ENCODE results near the gene CELA1.
"Not testable (repeated sequence)": the region's sequence is repeated elsewhere in the genome, so short reads cannot be mapped to it uniquely, and the experiment has no call there.

The CELA1 gene

DNA sequence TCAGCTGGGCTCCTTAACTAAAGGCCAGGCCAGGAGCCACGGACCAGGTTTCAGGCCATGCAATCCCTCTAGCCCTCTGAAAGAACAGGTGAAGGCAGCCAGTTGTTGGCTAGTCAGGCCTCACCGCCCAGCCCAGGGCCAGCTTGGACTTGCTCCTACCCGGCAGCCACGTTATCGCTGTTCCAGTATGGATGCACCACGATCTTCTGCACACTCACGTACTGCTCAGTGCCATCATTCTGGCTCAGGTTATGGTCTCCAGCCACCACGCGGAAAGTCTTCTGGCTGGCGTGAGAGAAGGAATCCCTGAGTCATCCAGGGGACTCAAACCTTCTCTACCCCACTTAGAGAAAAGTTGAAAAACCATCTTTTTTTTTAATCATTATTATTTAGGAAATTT is 4.1 kb downstream of the CELA1 start:
- DNase-seq (ENCODE audit: low spot score): no peak

DNA sequence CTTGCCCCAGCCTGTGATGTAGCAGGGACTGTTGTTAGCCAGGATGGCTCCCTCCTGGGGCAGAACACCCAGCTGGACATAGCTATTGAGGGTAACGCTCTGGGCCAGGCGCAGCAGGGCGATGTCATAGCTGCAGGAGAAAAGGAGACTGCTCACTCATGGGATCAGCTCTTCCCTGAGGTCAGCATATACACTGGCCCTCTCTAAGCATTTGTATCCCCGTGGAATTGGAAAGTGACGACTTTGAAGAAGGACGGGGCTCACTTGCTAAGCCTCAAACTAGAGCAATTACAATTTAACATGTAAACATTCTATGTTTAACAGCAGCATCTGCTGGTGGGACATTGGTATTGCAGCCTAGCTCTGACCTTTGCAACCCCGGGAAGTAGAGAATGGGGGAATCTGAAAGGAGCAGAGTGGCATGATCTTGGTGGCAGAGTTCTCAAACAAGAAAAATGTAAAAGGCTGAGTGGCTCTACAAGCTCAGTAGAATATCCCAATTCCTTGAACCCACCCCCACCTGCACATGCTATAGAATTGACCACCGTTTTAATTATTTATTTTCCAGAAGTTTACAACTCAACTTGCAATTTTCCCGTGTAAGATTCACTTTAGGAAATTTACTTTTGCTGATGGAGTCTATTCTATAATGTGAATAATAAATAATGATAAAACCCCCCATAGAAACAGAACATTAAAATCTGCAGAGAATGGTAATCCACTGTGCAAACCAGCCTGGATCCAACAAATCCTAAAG is 5.0 kb downstream of the CELA1 start:
- peak; percentile 66 for DNase-seq (ENCODE audit: low spot score)

DNA sequence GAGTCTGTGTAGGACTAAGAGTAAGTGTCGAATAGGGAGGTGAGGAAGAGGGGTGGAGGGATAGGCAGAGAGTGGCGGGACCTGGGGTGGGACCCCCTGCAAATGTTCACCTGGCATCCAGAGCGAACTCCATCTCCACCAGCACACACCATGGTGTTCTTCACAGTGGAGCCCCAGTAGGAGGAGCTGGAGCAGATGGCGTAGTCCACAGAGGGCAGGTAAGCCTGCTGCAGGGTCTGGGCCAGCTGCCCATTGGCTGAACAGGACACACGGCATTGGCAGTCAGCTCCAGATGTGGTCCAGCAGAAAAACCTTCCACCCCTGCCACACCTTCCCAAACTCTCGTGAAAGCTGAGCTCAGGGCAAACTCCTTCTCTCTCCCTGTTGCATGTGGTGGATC is 6.7 kb downstream of the CELA1 start:
- DNase-seq (ENCODE audit: low spot score): no peak

DNA sequence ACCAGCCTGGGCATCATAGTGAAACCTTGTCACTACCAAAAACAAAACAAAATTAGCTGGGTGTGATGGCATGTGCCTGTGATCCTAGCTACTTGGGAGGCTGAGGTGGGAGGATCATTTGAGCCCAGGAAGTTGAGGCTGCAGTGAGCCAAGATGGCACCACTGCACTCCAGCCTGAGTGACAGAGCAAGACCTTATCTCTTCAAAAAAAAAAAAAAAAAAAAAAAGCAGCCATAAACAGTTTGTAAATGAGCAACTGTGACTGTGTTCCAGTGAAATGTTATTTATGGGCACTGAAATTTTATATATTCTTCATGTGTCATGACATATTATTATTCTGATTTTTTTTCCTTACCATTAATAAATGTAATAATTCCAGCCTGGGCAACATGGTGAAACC is 9.1 kb downstream of the CELA1 start:
- not testable (repeated sequence) for DNase-seq (ENCODE audit: low spot score)

DNA sequence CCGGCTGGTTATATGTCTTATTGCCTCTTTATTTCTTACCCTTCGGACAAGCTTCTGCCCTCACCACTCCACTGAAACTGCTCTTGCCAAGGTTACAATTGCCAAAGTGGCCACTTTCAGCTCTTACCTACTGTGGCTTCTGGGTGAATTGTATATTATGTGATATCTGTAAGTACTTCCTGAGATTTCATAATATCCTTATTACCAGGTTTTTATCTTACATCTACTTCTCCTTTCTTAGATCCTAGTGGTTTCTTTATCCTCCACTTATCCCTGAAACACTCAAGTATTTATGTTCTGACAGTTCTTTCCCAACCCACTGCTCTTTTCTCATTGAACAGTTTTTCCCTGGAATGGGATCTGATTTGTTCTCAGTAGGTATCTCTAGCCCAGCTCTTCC is 10.5 kb downstream of the CELA1 start:
- no peak for DNase-seq (ENCODE audit: low spot score)

- DNase-seq (ENCODE audit: low spot score): no peak
These were observed 11.7 kb downstream of the CELA1 start for GRCh38 chr12:51334764-51335163.

- DNase-seq (ENCODE audit: low spot score): no peak
These were observed 12.9 kb downstream of the CELA1 start for GRCh38 chr12:51333536-51333935.

DNA sequence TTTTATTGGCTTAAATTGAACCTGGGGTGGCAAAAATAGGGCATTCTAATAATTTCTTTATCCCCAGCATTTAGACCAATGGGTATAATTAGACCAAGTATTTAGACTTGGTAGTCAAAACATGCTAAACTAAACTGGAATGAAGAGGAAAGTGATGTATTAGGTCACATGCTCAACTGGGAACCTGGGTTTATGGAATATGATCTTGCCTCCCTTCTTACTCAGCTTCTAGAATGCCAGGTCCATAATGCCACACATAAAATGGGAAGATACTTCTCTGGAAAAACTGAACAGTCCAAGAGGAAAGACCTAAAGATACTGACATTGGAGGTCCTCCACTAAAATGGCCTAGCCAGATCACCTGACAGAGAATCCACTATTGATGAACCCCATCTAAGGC is 16.3 kb downstream of the CELA1 start:
- DNase-seq (ENCODE audit: low spot score): no peak

DNA sequence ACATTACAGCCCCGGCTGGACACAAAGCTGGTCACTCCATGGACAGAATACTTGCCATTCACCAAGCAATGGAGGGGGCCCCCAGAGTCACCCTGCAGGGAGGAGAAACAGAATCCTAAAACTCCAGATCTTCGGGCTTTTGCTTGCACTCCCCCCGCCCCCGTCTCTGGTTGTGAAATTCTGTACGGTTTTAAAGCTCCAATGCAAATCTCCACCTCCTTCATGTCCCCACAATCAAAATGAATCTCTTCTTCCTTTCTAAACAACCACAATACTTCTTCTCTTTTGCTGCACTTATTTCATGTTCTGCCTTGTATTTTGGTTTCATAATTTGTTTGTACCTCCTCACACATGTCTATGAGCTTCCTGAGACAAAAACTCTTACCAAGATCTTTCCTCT is 16.7 kb downstream of the CELA1 start:
- DNase-seq (ENCODE audit: low spot score): no peak

DNA sequence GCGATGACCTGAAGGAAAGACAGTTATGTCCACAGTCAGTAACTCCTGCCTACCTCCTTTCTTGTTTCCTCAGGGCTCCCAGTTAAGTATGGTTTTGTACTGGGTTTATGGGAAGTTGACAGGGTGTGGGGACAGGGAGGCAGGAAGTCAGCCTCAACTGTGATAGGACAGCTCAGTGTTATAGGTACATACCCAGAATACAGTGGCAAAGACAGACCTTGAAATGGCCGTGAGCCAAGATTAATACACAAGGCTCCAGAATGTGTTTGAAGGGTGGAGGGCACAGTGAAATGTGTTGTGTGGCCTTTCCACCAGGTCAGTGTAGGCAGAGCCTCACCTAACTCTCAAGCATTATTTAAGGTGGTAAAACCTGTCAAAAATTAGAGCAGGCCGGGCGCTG is 17.9 kb downstream of the CELA1 start:
- DNase-seq (ENCODE audit: low spot score): no peak

GRCh38 chr12:51326698-51327439 is 19.6 kb downstream of the CELA1 start:
- peak; percentile 13 for DNase-seq (ENCODE audit: low spot score)

DNA sequence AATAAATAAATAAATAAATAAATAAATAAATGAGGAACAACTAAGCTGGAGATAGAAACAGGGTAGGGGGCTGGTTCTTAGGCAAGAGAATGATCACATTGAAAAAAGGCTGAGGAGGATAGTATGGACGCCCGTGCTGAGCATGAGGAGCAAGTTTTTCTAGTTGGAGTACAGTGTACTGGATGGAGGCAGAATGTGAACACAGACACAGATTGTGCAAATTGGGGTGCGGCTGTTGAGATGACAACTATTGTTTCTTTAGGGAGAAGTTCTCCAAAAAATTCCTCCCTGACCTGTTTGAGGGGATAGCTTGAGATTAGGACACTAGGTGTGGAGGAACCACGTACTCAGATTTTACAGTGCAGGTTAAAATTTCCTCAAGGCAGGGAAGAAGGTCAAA is 21.5 kb downstream of the CELA1 start:
- no peak for DNase-seq (ENCODE audit: low spot score)

GRCh38 chr12:51323966-51324895 is 22.2 kb downstream of the CELA1 start, which contains the start of gene BIN2:
TSS of gene BIN2 (minus strand) at chr12:51324174. CDS start at chr12:51324102, 72 bp downstream.
- no peak for DNase-seq (ENCODE audit: low spot score)

DNA sequence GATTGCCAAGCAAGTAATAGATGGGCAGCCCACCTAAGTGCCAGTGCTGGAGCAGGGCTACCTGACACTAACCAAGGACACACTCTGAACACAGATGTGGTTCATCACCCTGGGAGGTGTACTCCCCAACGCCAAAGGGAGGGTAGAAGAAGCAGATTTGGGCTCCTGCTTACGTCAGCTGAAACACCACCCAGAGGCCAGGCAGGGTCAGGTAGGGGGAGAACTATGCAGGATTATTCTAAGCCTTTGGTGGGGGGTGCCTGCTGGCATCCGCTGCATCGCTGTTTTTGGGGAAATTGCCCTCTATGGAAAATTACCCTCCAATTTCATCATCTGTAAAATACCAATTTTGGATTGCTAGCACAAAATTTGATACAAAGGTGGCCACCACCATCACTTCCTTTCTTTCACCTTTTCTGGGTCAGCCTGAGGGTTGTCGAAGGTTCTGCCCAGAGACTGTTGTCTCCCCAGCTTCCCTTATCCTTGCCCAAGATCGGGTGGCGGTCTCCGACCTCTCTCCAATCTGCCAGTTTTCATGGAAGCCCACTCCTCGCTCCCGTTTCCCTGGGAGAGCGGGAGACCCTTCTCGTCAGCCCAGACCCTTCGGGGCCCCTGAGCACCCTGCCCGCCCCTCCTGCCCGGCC is 23.0 kb downstream of the CELA1 start:
- no peak for DNase-seq (ENCODE audit: low spot score)

- no peak for DNase-seq (ENCODE audit: low spot score)
These were observed 24.0 kb downstream of the CELA1 start for GRCh38 chr12:51322452-51322851.

DNA sequence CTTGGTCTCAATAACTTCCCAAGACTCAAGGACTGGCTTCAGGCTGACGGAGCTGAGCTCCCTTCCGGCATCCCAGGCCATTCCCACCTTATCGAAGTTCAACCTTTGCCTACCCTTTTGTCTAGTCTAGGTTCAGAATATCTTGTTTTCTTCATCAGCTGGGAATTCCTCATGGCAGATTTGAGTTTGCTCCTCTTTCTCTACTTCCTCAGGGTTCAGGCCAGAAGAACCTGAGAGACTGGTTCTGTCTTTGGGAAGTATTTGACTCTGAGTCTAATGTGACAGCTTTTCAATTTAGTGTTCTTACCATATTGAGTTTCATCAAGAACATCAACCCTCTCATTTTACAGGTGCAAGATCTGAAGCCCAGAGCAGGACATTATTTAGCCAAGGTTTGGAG is 24.6 kb downstream of the CELA1 start:
- DNase-seq (ENCODE audit: low spot score): no peak

GRCh38 chr12:51320695-51321320 is 25.7 kb downstream of the CELA1 start:
- DNase-seq (ENCODE audit: low spot score): peak; percentile 23

- DNase-seq (ENCODE audit: low spot score): no peak
These were observed 26.2 kb downstream of the CELA1 start for GRCh38 chr12:51320311-51320694.

- no peak for DNase-seq (ENCODE audit: low spot score)
These were observed 27.5 kb downstream of the CELA1 start for GRCh38 chr12:51318846-51319599.

GRCh38 chr12:51318057-51318806 is 28.2 kb downstream of the CELA1 start:
- not testable (repeated sequence) for DNase-seq (ENCODE audit: low spot score)

Measured in COLO829 (cell line).